Subcutaneous abdominal adipose tissue (tissue), 5 donors: Measurements from ENCODE around the gene PRLH.

Experiments
- H3K27ac ChIP-seq: one replicate; pipeline ENCODE4 v1.7.0; 2013; ENCODE audit warnings: low read depth, mild to moderate bottlenecking, inconsistent platforms, low read length, moderate library complexity
- H3K27me3 ChIP-seq, 5 donors: one replicate each; pipeline ENCODE4 v1.7.0; 2013; ENCODE audit warnings: low read length in 5 of 5, inconsistent platforms in 1 of 5; ENCODE audit not compliant: control insufficient read depth in 5 of 5, insufficient read depth in 4 of 5
- H3K36me3 ChIP-seq, 5 donors: one replicate each; pipeline ENCODE4 v1.7.0; 2013; ENCODE audit warnings: low read length in 5 of 5; ENCODE audit not compliant: control insufficient read depth in 5 of 5, insufficient read depth in 5 of 5
- H3K4me1 ChIP-seq, 5 donors: one replicate each; pipeline ENCODE4 v1.7.0; 2013; ENCODE audit warnings: low read length in 5 of 5, mild to moderate bottlenecking in 3 of 5, moderate library complexity in 1 of 5; ENCODE audit not compliant: control insufficient read depth in 5 of 5, insufficient read depth in 5 of 5
- H3K4me3 ChIP-seq, 5 donors: one replicate each; pipeline ENCODE4 v1.7.0; 2013; ENCODE audit warnings: low read length in 5 of 5, low read depth in 1 of 5
- H3K9ac ChIP-seq, 5 donors: one replicate each; pipeline ENCODE4 v1.7.0; 2013; ENCODE audit warnings: low read length in 5 of 5, mild to moderate bottlenecking in 4 of 5, moderate library complexity in 3 of 5
- H3K9me3 ChIP-seq, 5 donors: one replicate each; pipeline ENCODE4 v1.7.0; 2013; ENCODE audit warnings: low read length in 5 of 5; ENCODE audit not compliant: control insufficient read depth in 5 of 5
- donor health status: healthy.
- donor health status: healthy.
- donor health status: healthy.
- donor health status: healthy.
- donor health status: healthy.

PRLH gene

GRCh38 chr2:237566401-237567235 is at the start of gene PRLH:
TSS of gene PRLH (plus strand) at chr2:237566574. CDS start at chr2:237566574, 0 bp downstream.
- Histone ChIP-seq H3K36me3 (no peaks in the 10 kb centered on the region), H3K9me3 (no peaks in the 10 kb centered on the region), H3K4me1 (peaks cover 0 to 8% (median under 1%) of the 10 kb centered on the region in 5 donors), H3K9ac (no peak within 1 kb of the TSS), H3K27me3 (peaks cover 4 to 25% (median 20%) of the 10 kb centered on the region in 5 donors), H3K27ac (no peak within 1 kb of the TSS), H3K4me3 (no peak within 1 kb of the TSS)

GRCh38 chr2:237517163-237517562 is 49.2 kb upstream of the PRLH start:
- Histone ChIP-seq H3K27ac (no peak overlapping the region), H3K4me1 (peaks cover 0 to 9% (median 3%) of the 10 kb centered on the region in 5 donors), H3K9ac (no peak overlapping the region), H3K4me3 (no peak overlapping the region), H3K9me3 (no peaks in the 10 kb centered on the region), H3K36me3 (no peaks in the 10 kb centered on the region), H3K27me3 (no peaks in the 10 kb centered on the region)

GRCh38 chr2:237517990-237518389 is 48.4 kb upstream of the PRLH start:
- Histone ChIP-seq H3K27ac (no peak overlapping the region), H3K9ac (no peak overlapping the region), H3K36me3 (no peaks in the 10 kb centered on the region), H3K4me3 (no peak overlapping the region), H3K9me3 (no peaks in the 10 kb centered on the region), H3K27me3 (no peaks in the 10 kb centered on the region), H3K4me1 (peaks cover 0 to 2% (median 0%) of the 10 kb centered on the region in 5 donors)

GRCh38 chr2:237519506-237520245 is 46.7 kb upstream of the PRLH start:
- no peaks in the 10 kb centered on the region for H3K9me3 ChIP-seq
- H3K9ac ChIP-seq: no peak overlapping the region
- no peaks in the 10 kb centered on the region for H3K36me3 ChIP-seq
- H3K4me3 ChIP-seq: no peak overlapping the region
- H3K27me3 ChIP-seq: no peaks in the 10 kb centered on the region
- H3K27ac ChIP-seq: no peak overlapping the region
- H3K4me1 ChIP-seq: no peaks in the 10 kb centered on the region

GRCh38 chr2:237520290-237520689 is 46.1 kb upstream of the PRLH start:
- no peak overlapping the region for H3K9ac ChIP-seq
- H3K4me1 ChIP-seq: no peaks in the 10 kb centered on the region
- H3K27me3 ChIP-seq: no peaks in the 10 kb centered on the region
- H3K27ac ChIP-seq: no peak overlapping the region
- no peaks in the 10 kb centered on the region for H3K36me3 ChIP-seq
- H3K4me3 ChIP-seq: no peak overlapping the region
- H3K9me3 ChIP-seq: no peaks in the 10 kb centered on the region

GRCh38 chr2:237524631-237525030 is 41.7 kb upstream of the PRLH start:
- Histone ChIP-seq H3K27ac (no peak overlapping the region), H3K9ac (no peak overlapping the region), H3K9me3 (no peaks in the 10 kb centered on the region), H3K4me1 (peaks cover 0 to 8% (median 7%) of the 10 kb centered on the region in 5 donors), H3K4me3 (no peak overlapping the region), H3K27me3 (no peaks in the 10 kb centered on the region), H3K36me3 (no peaks in the 10 kb centered on the region)

GRCh38 chr2:237525559-237526157 is 40.7 kb upstream of the PRLH start:
- H3K9ac ChIP-seq: no peak overlapping the region
- no peak overlapping the region for H3K27ac ChIP-seq
- no peaks in the 10 kb centered on the region for H3K27me3 ChIP-seq
- no peaks in the 10 kb centered on the region for H3K36me3 ChIP-seq
- H3K4me1 ChIP-seq: peaks cover 0 to 8% (median 7%) of the 10 kb centered on the region in 5 donors
- H3K4me3 ChIP-seq: no peak overlapping the region
- H3K9me3 ChIP-seq: no peaks in the 10 kb centered on the region

- Histone ChIP-seq H3K4me3 (no peak overlapping the region), H3K4me1 (peaks cover 0 to 8% (median 7%) of the 10 kb centered on the region in 5 donors), H3K36me3 (no peaks in the 10 kb centered on the region), H3K27ac (no peak overlapping the region), H3K9ac (no peak overlapping the region), H3K9me3 (no peaks in the 10 kb centered on the region), H3K27me3 (no peaks in the 10 kb centered on the region)
Observed at GRCh38 chr2:237527233-237527632, 39.1 kb upstream of the PRLH start.

GRCh38 chr2:237527766-237528165 is 38.6 kb upstream of the PRLH start:
- H3K9me3 ChIP-seq: no peaks in the 10 kb centered on the region
- no peaks in the 10 kb centered on the region for H3K27me3 ChIP-seq
- no peak overlapping the region for H3K27ac ChIP-seq
- H3K36me3 ChIP-seq: no peaks in the 10 kb centered on the region
- H3K4me1 ChIP-seq: peaks cover 0 to 8% (median 7%) of the 10 kb centered on the region in 5 donors
- no peak overlapping the region for H3K9ac ChIP-seq
- H3K4me3 ChIP-seq: no peak overlapping the region
